DMS153 (cell line): ENCODE measurements around the gene MYRFL.

Experiments used
- DNase-seq: peaks from one replicate; lab custom pipeline; 2025; lab: John Stamatoyannopoulos, UW

Gene MYRFL

DNA sequence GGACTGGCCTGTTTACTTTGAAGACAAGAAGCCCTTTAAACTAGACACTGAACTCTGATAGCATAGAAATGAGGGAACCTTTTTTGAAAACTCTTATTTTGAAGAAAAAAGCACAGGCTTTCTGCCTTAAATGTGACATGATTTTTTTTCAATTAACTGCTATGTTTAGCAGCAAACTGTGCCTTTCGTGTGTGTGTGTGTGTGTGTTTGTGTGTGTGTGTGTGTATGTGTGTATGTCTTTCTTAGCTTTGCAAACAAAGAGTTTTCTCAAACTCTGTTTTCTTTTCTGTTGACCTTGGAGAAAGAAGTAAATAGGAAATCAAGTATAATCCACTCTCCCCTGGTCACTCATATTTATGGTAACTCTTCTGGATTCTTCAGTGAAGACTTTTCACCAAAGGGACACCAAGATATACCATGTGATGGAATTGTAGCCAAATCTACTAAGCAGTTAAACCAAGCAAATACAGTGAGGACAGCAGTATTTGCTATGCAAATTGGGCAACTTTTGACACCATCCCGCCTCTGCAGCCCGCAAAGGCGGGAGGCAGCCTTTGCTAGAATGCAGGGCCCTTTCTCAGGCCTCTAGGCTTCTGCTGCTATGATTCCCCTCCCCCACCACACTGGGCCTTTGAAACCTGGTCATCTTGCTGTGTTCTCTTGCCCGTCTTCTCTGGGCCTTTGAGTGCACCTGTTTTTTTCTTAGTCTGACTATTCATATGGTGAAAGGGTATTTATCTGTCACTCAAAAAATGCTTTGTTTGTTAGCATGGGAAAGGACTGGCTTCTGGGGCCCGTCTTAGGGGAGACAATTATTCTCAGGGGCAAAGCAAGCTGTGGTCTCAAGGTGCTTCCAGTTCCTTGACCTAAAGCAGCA, 107.9 kb downstream of the MYRFL start:
- DNase-seq = no peak

- DNase-seq = no peak
Observed at GRCh38 chr12:69934011-69934410, 109.0 kb downstream of the MYRFL start.

GRCh38 chr12:69935651-69936100, 110.6 kb downstream of the MYRFL start:
- DNase-seq = no peak

DNA sequence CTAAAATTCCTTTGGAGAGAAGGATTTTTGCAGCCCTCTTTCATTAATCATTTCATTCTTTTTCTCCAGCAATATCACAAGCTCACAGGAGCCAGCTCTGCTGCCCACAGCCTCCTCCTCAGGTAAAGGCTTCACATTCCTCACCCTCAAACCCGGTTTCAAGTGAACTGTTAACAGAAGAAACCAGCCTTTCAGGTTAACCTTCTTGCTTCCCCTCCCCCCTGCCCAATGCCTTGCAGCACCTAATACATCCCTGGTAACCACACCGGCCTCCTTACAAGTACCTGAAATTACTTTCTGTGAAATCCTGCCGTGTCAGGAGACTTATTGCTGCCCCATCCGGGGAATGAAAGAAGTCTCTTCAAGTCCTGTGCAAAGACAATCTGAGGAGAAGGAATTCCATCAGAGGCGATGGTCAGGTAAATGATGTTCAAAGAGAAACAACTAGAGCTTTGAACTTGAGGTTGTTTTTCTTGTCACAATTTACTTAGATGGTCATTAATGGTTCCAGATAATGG, 111.2 kb downstream of the MYRFL start:
- no peak for DNase-seq

GRCh38 chr12:69936766-69937165, 111.7 kb downstream of the MYRFL start:
- DNase-seq = no peak

DNA sequence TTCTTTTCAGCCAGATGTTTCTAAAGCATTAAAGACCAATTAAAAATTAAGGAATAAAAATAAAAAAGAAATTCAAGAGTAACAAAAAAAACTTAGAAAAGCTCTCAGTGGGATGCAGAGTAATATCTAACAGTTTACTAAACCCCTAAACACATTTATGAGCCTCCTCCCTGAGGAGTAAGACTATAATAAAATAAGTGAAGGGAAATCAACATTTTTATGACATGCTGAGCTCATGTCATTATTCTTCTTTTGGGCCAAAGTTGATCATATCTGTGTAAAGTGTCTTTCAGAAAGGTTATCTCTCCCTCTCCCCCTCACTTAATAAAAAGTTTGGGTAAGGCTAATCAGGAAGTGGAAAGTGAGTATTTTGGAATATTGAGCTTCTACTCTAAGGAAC, 122.1 kb downstream of the MYRFL start:
- DNase-seq = no peak

- no peak for DNase-seq
Observed at GRCh38 chr12:69947897-69948296, 122.9 kb downstream of the MYRFL start.

DNA sequence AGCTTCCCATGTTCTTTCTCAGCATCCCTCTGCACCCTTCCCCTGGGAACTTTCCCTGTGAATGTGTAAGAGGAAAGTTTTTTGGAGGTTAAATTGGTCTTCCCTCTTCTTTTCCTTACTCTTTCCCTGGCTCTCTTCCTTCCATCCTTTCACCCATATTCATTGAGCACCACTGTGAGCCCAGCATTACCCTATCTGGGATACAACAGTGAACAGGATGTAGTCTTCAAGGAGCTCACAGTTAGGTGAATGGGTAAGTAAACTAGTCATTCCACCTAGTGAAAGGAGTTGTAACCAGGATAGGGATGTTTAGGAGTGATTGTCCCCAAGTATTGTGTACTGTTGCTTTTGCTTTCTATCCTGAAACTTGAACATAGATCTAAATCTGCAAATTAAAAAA, 123.8 kb downstream of the MYRFL start:
- DNase-seq = no peak

GRCh38 chr12:69949311-69950002, 124.4 kb downstream of the MYRFL start:
- no peak for DNase-seq

DNA sequence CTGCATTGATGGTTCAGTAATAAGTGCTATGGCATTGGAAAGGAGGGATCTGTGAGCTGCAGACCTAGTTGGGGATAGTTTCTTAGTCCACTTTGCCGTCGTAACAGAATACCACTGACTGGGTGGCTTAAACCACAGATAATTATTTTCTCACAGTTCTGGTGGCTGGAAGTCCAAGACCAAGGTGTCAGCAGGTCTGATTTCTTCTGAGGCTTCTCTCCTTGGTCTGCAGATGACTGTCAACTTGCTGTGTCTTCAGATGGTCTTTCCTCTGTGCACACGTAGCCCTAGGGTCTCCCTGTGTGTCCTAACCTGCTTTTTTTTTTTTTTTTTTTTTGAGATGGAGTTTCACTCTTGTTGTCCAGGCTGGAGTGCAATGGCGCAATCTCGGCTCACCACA, 126.1 kb downstream of the MYRFL start:
- DNase-seq = no peak

DNA sequence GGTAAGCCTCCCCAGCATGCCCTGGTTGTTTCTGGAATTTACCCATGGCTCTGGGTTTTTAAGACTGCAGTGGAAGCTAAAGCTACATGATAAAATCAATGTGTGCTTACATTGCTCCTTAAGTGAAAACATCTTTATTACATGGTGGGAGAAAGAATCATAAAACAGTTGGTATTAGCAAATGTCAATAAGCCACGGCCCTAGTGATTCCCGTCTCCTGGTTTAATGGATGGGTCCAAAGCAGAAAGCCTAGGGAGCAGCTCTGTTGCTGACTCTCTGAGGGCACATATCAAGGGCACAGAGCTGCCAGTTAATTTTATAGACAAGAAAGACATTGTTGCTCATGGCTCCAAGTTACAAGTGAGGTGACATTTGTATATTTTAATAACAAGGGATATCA, 127.9 kb downstream of the MYRFL start:
- DNase-seq = no peak

DNA sequence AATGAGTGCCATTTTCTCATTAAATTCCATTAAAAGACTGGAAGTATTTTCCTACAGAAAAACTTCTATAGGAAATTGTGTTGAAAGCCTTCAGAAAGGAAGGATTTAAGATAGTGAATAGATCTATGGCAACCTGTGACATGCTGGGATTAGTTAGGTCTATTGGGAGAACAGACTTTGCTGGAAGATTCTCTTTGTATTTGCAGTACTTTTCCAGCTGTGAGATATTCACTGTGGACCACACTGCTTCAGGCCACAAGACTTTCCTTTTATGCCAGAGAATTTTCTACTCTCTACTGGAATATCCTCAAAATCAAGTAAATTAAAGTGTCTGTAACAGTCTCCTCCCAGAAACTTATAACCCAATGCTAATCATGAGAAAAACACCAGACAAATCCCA, 136.2 kb downstream of the MYRFL start:
- DNase-seq = no peak

DNA sequence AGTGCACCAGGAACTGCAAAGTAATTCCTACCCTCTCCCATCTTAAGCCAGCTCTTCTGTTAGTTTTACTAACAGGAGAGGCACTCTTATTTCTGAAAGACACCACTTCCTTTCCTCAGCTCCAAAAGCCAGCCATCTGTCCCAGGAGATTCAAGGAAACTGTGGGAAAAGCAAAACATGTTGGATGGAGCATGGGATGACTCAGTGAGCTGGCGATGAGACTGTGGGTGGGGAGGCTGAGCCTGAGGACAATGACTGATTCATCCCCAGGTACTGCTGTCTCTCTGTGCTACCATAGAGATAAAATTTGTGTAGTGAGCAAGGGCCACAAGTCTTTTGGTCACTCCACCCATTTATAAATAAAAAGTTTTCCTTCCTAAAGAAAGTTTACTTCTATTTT, 141.4 kb downstream of the MYRFL start:
- DNase-seq = no peak

GRCh38 chr12:69966839-69967238, 141.8 kb downstream of the MYRFL start:
- no peak for DNase-seq

DNA sequence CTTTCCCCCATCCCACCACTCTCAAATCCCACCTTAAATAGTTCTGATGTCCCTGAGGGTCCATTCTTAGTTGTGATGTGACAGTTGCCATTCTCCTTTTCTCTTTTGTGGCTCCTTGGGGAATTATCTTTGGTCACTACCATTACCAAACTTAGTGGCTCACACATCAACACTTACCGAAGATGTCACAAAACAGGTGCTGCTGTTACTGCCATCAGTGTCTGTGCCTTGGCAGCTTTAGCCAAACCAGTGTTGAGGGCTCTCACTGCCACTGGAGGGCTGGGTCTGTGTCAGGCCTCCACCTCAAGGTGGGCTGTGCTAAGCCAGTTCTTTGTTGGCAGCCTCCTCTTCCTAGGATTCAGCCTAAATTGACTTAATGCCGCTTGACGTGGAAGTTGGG, 144.0 kb downstream of the MYRFL start:
- no peak for DNase-seq

DNA sequence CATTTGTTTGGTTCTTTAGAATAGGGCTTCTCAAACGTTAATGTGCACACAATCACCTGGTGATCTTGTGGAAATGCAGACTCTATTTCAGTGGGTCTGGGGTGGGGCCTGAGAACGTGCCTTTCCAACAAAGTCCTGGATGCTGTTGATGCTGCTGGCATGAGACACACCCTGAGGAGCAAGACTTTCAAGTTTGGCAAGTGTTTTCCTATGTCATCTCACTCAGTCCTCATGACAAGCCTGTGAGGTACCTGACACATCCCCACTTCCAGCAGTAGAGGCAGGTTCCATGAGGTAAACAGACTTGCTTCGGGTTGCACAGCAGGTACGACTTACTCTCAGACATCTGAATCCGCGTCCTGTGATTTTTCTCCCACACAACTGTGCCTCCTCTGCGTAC, 147.1 kb downstream of the MYRFL start:
- no peak for DNase-seq

- DNase-seq = no peak
Observed at GRCh38 chr12:69978020-69978419, 153.0 kb downstream of the MYRFL start.

DNA sequence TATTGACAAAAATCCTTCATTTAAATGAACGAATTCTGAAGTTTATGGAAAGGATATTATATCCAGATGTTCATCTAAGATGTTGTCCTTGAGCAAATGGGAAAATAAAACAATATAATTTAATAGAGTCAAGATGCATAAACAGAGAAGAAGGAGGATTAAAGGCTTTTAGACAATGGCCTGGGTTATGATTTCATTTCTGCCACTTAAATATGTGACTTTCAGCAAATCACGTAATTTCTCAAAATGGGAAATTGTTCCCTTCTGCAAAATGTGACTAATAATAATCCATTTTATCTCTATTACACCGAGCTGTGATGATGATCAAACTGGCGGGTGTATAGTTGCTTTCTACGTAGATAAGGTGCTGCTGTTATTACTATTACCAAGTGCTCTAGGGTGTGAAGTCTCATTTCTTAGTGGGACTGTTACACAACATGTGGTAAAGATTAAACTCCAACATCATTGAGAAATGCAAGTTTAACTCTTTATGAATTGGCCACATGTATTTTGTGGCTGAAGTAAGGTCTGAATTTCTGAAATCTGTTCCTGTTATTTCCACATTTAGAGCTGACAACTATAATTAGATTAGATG, 157.0 kb downstream of the MYRFL start:
- DNase-seq = no peak

GRCh38 chr12:69984241-69984640, 159.2 kb downstream of the MYRFL start:
- no peak for DNase-seq

GRCh38 chr12:69985656-69986055, 160.6 kb downstream of the MYRFL start:
- no peak for DNase-seq

DNA sequence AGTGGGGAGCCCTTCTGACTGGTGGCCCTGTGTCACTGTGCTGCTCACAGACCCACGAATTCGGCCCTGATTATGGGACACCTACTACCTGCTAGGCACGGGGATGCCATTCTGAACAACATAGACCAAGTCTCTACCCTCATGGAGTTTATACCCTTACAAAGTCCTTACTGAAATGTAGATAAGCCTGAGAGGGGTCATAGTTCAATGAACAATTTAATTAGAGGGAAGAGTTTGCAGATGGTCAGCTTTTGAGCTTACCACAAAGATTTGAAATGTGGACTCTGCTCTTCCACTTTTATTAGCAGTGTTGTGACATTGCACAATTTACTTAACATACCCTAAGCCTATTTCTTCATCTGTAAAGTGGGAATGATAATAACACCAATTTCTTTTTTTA, 161.1 kb downstream of the MYRFL start:
- DNase-seq = no peak

DNA sequence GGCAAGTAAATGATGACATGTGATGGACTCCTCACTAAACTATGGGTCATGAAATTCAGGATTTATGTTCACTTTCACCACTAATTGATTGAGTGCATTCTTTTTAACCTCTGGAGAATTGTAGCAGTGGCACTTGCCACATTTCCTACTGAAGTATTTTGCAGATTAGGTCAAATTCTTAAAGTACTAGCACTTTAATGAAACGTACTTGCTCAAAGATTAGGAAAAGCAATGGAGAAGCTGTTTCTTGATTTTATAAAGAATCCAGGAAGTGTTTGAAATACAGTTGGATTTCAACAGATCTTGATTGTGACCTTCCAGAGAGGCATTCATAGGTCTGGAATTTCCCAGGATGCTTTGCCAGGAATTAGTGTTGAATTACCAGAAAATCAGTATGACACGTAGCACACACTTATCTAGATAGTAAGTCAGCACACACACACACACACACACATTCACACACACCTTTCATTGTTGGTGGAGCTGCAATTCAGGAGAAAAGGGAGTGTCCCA, 162.6 kb downstream of the MYRFL start:
- no peak for DNase-seq
